ENCODE measurements around the gene CYRIA.

The CYRIA gene

DNA sequence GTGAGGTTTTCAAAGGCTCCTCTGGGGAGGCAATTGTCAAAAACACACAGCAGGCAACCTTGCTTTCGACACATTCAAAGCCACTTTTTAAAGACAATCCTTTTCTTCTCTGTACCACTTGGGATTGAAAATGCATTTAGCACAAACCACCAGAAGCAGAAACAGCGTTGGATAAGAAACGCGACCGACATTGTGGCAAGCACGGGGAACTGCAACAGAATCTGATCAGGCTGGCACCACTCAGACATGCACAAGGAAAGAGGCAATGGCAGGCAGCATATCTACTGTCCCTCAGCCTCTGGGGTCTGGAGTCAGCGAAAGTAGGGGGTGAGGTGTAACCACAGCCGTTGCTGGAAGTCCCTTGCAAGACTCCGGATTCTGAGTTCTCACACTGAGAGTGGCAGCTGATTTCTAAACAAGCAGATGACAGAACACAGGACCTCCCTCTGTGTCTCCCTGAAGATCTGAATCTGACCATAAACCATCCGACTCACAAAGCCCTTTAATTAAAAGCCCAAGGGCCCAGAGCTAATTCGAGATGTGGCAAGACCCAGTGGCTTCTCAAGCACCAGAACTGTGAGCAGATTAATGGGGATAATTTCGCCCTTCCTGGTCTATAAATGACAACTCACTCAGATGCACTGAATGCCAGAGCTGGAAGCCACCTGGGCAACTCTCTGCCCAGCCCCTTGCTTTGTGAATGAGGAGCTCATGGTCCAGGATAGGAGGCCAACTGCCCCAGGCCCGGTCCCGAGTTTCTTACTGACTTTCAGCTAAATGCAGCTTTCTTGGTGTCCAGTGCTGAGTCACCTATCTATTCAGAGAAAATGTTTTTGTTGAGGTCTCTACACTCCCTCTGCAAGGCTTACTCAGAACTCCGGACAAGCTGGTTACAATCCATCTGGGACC lies 29.6 kb downstream of the CYRIA start:
- H3K79me2 ChIP-seq (ENCODE audit: insufficient read depth, low read length) = no peaks in the 10 kb centered on the region
- no peaks in the 10 kb centered on the region for H3K36me3 ChIP-seq (ENCODE audit: insufficient read depth, low read length)
- H3K9ac ChIP-seq (ENCODE audit: low read depth, low read length, poor library complexity, severe bottlenecking) = no peak overlapping the region
- H3K27me3 ChIP-seq (ENCODE audit: insufficient read depth, low read length, poor library complexity, severe bottlenecking) = no peaks in the 10 kb centered on the region
- no peak for TF ChIP-seq EZH2phosphoT487 (IDR thresholded peaks at IDR 0.05; ENCODE audit: borderline replicate concordance)
- TF ChIP-seq, protein P1, sequence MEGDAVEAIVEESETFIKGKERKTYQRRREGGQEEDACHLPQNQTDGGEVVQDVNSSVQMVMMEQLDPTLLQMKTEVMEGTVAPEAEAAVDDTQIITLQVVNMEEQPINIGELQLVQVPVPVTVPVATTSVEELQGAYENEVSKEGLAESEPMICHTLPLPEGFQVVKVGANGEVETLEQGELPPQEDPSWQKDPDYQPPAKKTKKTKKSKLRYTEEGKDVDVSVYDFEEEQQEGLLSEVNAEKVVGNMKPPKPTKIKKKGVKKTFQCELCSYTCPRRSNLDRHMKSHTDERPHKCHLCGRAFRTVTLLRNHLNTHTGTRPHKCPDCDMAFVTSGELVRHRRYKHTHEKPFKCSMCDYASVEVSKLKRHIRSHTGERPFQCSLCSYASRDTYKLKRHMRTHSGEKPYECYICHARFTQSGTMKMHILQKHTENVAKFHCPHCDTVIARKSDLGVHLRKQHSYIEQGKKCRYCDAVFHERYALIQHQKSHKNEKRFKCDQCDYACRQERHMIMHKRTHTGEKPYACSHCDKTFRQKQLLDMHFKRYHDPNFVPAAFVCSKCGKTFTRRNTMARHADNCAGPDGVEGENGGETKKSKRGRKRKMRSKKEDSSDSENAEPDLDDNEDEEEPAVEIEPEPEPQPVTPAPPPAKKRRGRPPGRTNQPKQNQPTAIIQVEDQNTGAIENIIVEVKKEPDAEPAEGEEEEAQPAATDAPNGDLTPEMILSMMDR (conservative IDR thresholded peaks at IDR 0.05; ENCODE audit: low read length) = peak; percentile 18; the same call in 1 of the 2 replicates
- H2AFZ ChIP-seq (ENCODE audit: low read length) = peak overlapping the region; percentile 31; the same call in 1 of the 2 replicates
- peak overlapping the region; percentile 1 for H3K4me3 ChIP-seq (ENCODE audit: low read length, poor library complexity, severe bottlenecking)
- H3K9me2 ChIP-seq (replicated peaks; ENCODE audit: low read depth, low read length) = no peaks in the 10 kb centered on the region
- H3F3A ChIP-seq (ENCODE audit: low read depth) = 0 out of 2 replicates have a peak, but pooled peaks cover 4% of the 10 kb centered on the region
- H3K4me2 ChIP-seq (ENCODE audit: low read depth, low read length, poor library complexity, severe bottlenecking) = peak overlapping the region; percentile 24
- peaks cover 65% of the 10 kb centered on the region for H3K4me1 ChIP-seq (ENCODE audit: insufficient read depth, low read length, poor library complexity, severe bottlenecking)
- no peaks in the 10 kb centered on the region for H4K20me1 ChIP-seq (ENCODE audit: insufficient read depth, low read length, poor library complexity, severe bottlenecking)
- no peaks in the 10 kb centered on the region for H3K9me3 ChIP-seq (ENCODE audit: insufficient read depth, low read depth, low read length)

DNA sequence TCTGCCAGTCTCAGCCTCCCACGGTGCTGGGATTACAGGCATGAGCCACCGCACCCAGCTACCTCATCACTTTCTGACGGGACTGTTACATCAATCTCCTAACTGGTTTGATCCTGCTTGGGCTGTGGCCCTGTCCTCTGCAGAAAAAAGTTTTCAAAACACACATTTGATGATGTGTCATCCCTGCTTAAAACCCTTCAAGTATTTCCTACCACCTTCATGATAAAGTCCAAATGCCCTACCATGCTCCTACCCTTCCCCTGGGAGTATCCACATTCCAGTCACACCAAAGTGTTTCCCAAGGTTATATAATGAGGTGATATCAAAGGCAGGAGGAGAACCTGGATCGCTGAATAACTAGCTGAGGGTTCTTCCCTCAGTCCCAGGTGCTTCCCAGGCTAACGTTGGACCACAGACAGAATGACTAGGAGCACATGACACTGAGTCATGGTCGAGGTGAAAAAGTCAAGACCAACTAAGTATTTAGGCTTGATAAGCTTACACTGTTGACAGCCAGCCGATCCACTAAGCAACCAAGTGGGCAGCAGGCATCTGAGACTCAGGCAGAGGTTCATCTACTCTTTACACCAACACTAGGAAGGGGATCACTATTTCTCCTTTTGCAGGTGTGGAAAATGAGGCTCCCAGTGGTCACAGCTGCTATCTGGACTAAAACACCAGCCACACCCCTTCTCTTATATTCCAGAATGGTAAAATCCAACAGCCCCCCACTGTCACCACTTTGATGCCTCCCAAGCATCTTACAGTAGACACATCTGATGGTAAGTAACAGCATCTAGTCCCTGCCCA lies 31.8 kb downstream of the CYRIA start:
- H2AFZ ChIP-seq (ENCODE audit: low read length) = no peak overlapping the region
- no peak overlapping the region for H3K4me3 ChIP-seq (ENCODE audit: low read length, poor library complexity, severe bottlenecking)
- H3K27me3 ChIP-seq (ENCODE audit: insufficient read depth, low read length, poor library complexity, severe bottlenecking) = no peaks in the 10 kb centered on the region
- H3K36me3 ChIP-seq (ENCODE audit: insufficient read depth, low read length) = no peaks in the 10 kb centered on the region
- H4K20me1 ChIP-seq (ENCODE audit: insufficient read depth, low read length, poor library complexity, severe bottlenecking) = no peaks in the 10 kb centered on the region
- H3F3A ChIP-seq (ENCODE audit: low read depth) = 0 out of 2 replicates have a peak, but pooled peaks cover 4% of the 10 kb centered on the region
- no peak overlapping the region for H3K9ac ChIP-seq (ENCODE audit: low read depth, low read length, poor library complexity, severe bottlenecking)
- H3K9me2 ChIP-seq (replicated peaks; ENCODE audit: low read depth, low read length) = no peaks in the 10 kb centered on the region
- no peak overlapping the region for H3K4me2 ChIP-seq (ENCODE audit: low read depth, low read length, poor library complexity, severe bottlenecking)
- H3K79me2 ChIP-seq (ENCODE audit: insufficient read depth, low read length) = no peaks in the 10 kb centered on the region
- no peaks in the 10 kb centered on the region for H3K9me3 ChIP-seq (ENCODE audit: insufficient read depth, low read depth, low read length)
- H3K4me1 ChIP-seq (ENCODE audit: insufficient read depth, low read length, poor library complexity, severe bottlenecking) = peaks cover 72% of the 10 kb centered on the region
- TF ChIP-seq, protein P1 (conservative IDR thresholded peaks at IDR 0.05; ENCODE audit: low read length) = no peak
- no peak for TF ChIP-seq EZH2phosphoT487 (IDR thresholded peaks at IDR 0.05; ENCODE audit: borderline replicate concordance)

DNA sequence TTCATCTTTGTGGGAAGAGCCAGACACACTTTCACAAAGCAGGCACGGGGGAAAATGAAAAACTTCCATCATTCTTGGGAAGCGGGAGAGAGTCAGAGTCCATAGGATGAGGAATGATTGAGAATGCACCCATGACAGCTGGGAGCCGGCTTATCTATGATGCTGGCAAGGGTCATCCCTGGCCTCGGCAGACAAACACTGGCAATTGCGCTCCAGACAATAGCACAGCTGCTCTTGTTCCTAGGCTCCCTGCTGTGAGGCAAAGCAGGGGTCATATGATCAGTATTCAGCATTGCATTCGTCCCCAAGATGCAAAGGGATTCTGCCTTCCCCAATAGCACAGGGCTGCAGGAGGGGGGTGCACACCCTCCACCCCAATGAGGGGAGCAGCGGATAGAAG lies 33.0 kb downstream of the CYRIA start:
- Histone ChIP-seq H3K9me3 (ENCODE audit: insufficient read depth, low read depth, low read length) (no peaks in the 10 kb centered on the region), H3K9ac (ENCODE audit: low read depth, low read length, poor library complexity, severe bottlenecking) (no peak overlapping the region), H2AFZ (ENCODE audit: low read length) (no peak overlapping the region), H3F3A (ENCODE audit: low read depth) (no peaks in the 10 kb centered on the region), H3K4me1 (ENCODE audit: insufficient read depth, low read length, poor library complexity, severe bottlenecking) (peaks cover 73% of the 10 kb centered on the region), H3K27me3 (ENCODE audit: insufficient read depth, low read length, poor library complexity, severe bottlenecking) (no peaks in the 10 kb centered on the region), H4K20me1 (ENCODE audit: insufficient read depth, low read length, poor library complexity, severe bottlenecking) (no peaks in the 10 kb centered on the region), H3K9me2 (replicated peaks; ENCODE audit: low read depth, low read length) (no peaks in the 10 kb centered on the region), H3K79me2 (ENCODE audit: insufficient read depth, low read length) (no peaks in the 10 kb centered on the region), H3K4me3 (ENCODE audit: low read length, poor library complexity, severe bottlenecking) (no peak overlapping the region), H3K4me2 (ENCODE audit: low read depth, low read length, poor library complexity, severe bottlenecking) (no peak overlapping the region), H3K36me3 (ENCODE audit: insufficient read depth, low read length) (no peaks in the 10 kb centered on the region)
- TF ChIP-seq EZH2phosphoT487 (IDR thresholded peaks at IDR 0.05; ENCODE audit: borderline replicate concordance) = no peak
- TF ChIP-seq, protein P1 (conservative IDR thresholded peaks at IDR 0.05; ENCODE audit: low read length) = no peak

Data from Loucy (cell line).